HEK293 (cell line): Measurements from ENCODE around the gene ADSS1.
A peak's percentile ranks its signal among the peaks of the same experiment; 100 is the strongest.

Source experiments
- CTCF ChIA-PET: fragments of 350-600 bp; formaldehyde crosslinking; extraction: SDS; loops from one replicate; lab custom pipeline; 2021; ENCODE audit warnings: antibody characterized with exemption; lab: Yijun Ruan, JAX
- POLR2A ChIA-PET: fragments of 300-600 bp; formaldehyde crosslinking; extraction: SDS; loops from one replicate; lab custom pipeline; 2020; ENCODE audit warnings: antibody characterized with exemption, inconsistent platforms; lab: Yijun Ruan, JAX
- H3K27ac ChIP-seq: fragments of 200-500 bp; sonication (Bioruptor generic); 2 replicates; pipeline ENCODE4 v1.5.1; 2014; ENCODE audit warnings: low read depth, low read length, control low read depth, inconsistent platforms; ENCODE audit errors: extremely low read depth
- H3K36me3 ChIP-seq, 2 experiments: fragments of 200-500 bp in 1 of 2; sonication (Bioruptor generic) in 1 of 2; 1 replicate in 1 of 2; 2 replicates in 1 of 2; pipeline ENCODE4 v1.5.1; 2014 to 2017; ENCODE audit warnings: inconsistent platforms in 2 of 2, low read length in 2 of 2; ENCODE audit not compliant: control insufficient read depth in 2 of 2, insufficient read depth in 1 of 2
- H3K4me1 ChIP-seq: fragments of 200-500 bp; sonication (Bioruptor generic); 2 replicates; pipeline ENCODE4 v1.5.1; 2014; ENCODE audit warnings: mild to moderate bottlenecking, low read length, inconsistent platforms; ENCODE audit not compliant: control insufficient read depth, insufficient read depth
- H3K4me3 ChIP-seq: 2 replicates; pipeline ENCODE4 v1.5.1; 2011; ENCODE audit warnings: low read depth, mild to moderate bottlenecking, control low read depth, low read length, moderate library complexity
- H3K9me3 ChIP-seq: fragments of 200-500 bp; sonication (Bioruptor generic); 2 replicates; pipeline ENCODE4 v1.5.1; 2014; ENCODE audit warnings: low read depth, low read length, inconsistent platforms; ENCODE audit not compliant: control insufficient read depth, insufficient read depth
- KLF8 ChIP-seq: fragments of 450-650 bp; formaldehyde crosslinking; IDR thresholded peaks from 2 replicates; pipeline ENCODE4 v1.5.1; 2016; ENCODE audit warnings: missing biosample characterization, missing genetic modification characterization
- SCRT2 ChIP-seq: fragments of 450-650 bp; formaldehyde crosslinking; IDR thresholded peaks from 2 replicates; pipeline ENCODE4 v1.5.1; 2016; ENCODE audit warnings: missing biosample characterization, missing genetic modification characterization
- SETDB1 ChIP-seq: IDR thresholded peaks from one replicate; pipeline ENCODE4 v1.6.1; 2017; ENCODE audit warnings: mild to moderate bottlenecking, low read length, moderate library complexity, mixed read lengths; ENCODE audit not compliant: insufficient read length
- ZBTB1 ChIP-seq: fragments of 450-650 bp; formaldehyde crosslinking; IDR thresholded peaks from 2 replicates; pipeline ENCODE4 v1.5.1; 2016; ENCODE audit warnings: missing biosample characterization, missing genetic modification characterization
- ZFP3 ChIP-seq: fragments of 450-650 bp; formaldehyde crosslinking; IDR thresholded peaks from 2 replicates; pipeline ENCODE4 v1.5.1; 2016; ENCODE audit warnings: low read depth, missing biosample characterization, missing genetic modification characterization
- ZIC2 ChIP-seq: fragments of 450-650 bp; formaldehyde crosslinking; IDR thresholded peaks from 2 replicates; pipeline ENCODE4 v1.5.1; 2016; ENCODE audit warnings: missing biosample characterization, missing genetic modification characterization
- ZNF10 ChIP-seq: fragments of 450-650 bp; formaldehyde crosslinking; IDR thresholded peaks from 2 replicates; pipeline ENCODE4 v1.5.1; 2017; ENCODE audit warnings: missing biosample characterization, missing genetic modification characterization
- ZNF121 ChIP-seq: fragments of 450-650 bp; formaldehyde crosslinking; IDR thresholded peaks from 2 replicates; pipeline ENCODE4 v1.5.1; 2016; ENCODE audit warnings: missing biosample characterization, missing genetic modification characterization
- ZNF2 ChIP-seq: fragments of 450-650 bp; formaldehyde crosslinking; IDR thresholded peaks from 2 replicates; pipeline ENCODE4 v1.5.1; 2016; ENCODE audit warnings: missing biosample characterization, missing genetic modification characterization
- ZNF266 ChIP-seq: fragments of 450-650 bp; formaldehyde crosslinking; IDR thresholded peaks from 2 replicates; pipeline ENCODE4 v1.5.1; 2016; ENCODE audit warnings: missing biosample characterization, missing genetic modification characterization, low read depth
- ZNF302 ChIP-seq: fragments of 450-650 bp; formaldehyde crosslinking; IDR thresholded peaks from 2 replicates; pipeline ENCODE4 v1.5.1; 2016; ENCODE audit warnings: missing biosample characterization, missing genetic modification characterization, low read depth
- ZNF394 ChIP-seq: fragments of 450-650 bp; formaldehyde crosslinking; IDR thresholded peaks from 2 replicates; pipeline ENCODE4 v1.5.1; 2016; ENCODE audit warnings: missing biosample characterization, missing genetic modification characterization, mild to moderate bottlenecking, moderate library complexity, borderline replicate concordance
- ZNF514 ChIP-seq: fragments of 450-650 bp; formaldehyde crosslinking; IDR thresholded peaks from 2 replicates; pipeline ENCODE4 v1.5.1; 2016; ENCODE audit warnings: missing biosample characterization, missing genetic modification characterization
- ZNF600 ChIP-seq: fragments of 450-650 bp; formaldehyde crosslinking; IDR thresholded peaks from 2 replicates; pipeline ENCODE4 v1.5.1; 2016; ENCODE audit warnings: missing biosample characterization, missing genetic modification characterization
- ZNF624 ChIP-seq: fragments of 450-650 bp; formaldehyde crosslinking; IDR thresholded peaks from 2 replicates; pipeline ENCODE4 v1.5.1; 2017; ENCODE audit warnings: missing biosample characterization, missing genetic modification characterization
- ZNF658 ChIP-seq: fragments of 450-650 bp; formaldehyde crosslinking; IDR thresholded peaks from 2 replicates; pipeline ENCODE4; 2016; ENCODE audit warnings: missing biosample characterization, missing genetic modification characterization
- ZNF76 ChIP-seq: fragments of 450-650 bp; formaldehyde crosslinking; IDR thresholded peaks from 2 replicates; pipeline ENCODE4; 2016; ENCODE audit warnings: low read depth, missing biosample characterization, missing genetic modification characterization, borderline replicate concordance
- ZNF792 ChIP-seq: fragments of 450-650 bp; formaldehyde crosslinking; IDR thresholded peaks from 2 replicates; pipeline ENCODE4 v1.5.1; 2016; ENCODE audit warnings: missing biosample characterization, missing genetic modification characterization
- ZNF843 ChIP-seq: fragments of 450-650 bp; formaldehyde crosslinking; IDR thresholded peaks from 2 replicates; pipeline ENCODE4 v1.5.1; 2016; ENCODE audit warnings: missing biosample characterization, missing genetic modification characterization
- TF ChIP-seq, protein P1 (sequence below): fragments of 450-650 bp; formaldehyde crosslinking; IDR thresholded peaks from 2 replicates; pipeline ENCODE4 v1.5.1; 2016; ENCODE audit warnings: missing biosample characterization, missing genetic modification characterization
- TF ChIP-seq, protein P2 (sequence below): fragments of 450-650 bp; formaldehyde crosslinking; IDR thresholded peaks from 2 replicates; pipeline ENCODE4 v1.5.1; 2016; ENCODE audit warnings: missing biosample characterization, missing genetic modification characterization
- TF ChIP-seq, protein P3 (sequence below): fragments of 450-650 bp; formaldehyde crosslinking; IDR thresholded peaks from 2 replicates; pipeline ENCODE4 v1.5.1; 2016; ENCODE audit warnings: missing biosample characterization, missing genetic modification characterization
- TF ChIP-seq, protein P4 (sequence below): fragments of 450-650 bp; formaldehyde crosslinking; IDR thresholded peaks from 2 replicates; pipeline ENCODE4 v1.5.1; 2016; ENCODE audit warnings: missing biosample characterization, missing genetic modification characterization, borderline replicate concordance

The ADSS1 gene

DNA sequence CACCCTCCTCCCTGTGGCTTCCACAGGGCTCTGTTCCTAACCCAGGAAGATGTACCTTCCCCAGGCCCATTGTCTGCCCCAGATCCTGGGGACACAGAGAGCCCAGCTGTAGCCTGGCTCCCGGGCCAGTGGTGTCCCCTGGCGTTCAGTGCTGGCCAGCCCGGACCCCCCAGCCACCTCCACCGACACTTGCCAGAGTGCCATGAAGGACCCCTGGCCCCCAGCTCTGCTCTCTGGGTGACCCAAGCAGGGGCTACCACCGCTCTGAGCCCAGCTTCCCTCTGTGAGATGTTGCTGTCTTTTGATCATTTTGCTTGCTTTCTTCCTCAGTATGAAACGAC, 28.4 kb upstream of the ADSS1 start:
- Histone ChIP-seq H3K27ac (no peak overlapping the region), H3K4me3 (no peak overlapping the region), H3K36me3 (peaks cover 0 to 41% of the 10 kb centered on the region in 2 experiments; a peak in 1 of 3 replicates), H3K9me3 (no peaks in the 10 kb centered on the region)
- CTCF ChIA-PET = interaction anchor here (1.0 kb wide), 1 partner anchor 13 kb away, joined by 3 read pairs; no protein-coding TSS in a partner anchor
- TF ChIP-seq ZNF121 (tag by site-specific recombination) = no peak
- TF ChIP-seq ZIC2 (tag by site-specific recombination) = no peak
- no peak for TF ChIP-seq ZNF302 (tag by site-specific recombination)
- TF ChIP-seq, protein P1, sequence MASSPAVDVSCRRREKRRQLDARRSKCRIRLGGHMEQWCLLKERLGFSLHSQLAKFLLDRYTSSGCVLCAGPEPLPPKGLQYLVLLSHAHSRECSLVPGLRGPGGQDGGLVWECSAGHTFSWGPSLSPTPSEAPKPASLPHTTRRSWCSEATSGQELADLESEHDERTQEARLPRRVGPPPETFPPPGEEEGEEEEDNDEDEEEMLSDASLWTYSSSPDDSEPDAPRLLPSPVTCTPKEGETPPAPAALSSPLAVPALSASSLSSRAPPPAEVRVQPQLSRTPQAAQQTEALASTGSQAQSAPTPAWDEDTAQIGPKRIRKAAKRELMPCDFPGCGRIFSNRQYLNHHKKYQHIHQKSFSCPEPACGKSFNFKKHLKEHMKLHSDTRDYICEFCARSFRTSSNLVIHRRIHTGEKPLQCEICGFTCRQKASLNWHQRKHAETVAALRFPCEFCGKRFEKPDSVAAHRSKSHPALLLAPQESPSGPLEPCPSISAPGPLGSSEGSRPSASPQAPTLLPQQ = no peak
- no peak for TF ChIP-seq ZNF76 (tag by site-specific recombination)
- no peak for TF ChIP-seq SCRT2
- TF ChIP-seq ZNF658 = no peak
- TF ChIP-seq, all 188 proteins: peak for 0
- POLR2A ChIA-PET = no interaction called here
- no peaks in the 10 kb centered on the region for H3K4me1 ChIP-seq

DNA sequence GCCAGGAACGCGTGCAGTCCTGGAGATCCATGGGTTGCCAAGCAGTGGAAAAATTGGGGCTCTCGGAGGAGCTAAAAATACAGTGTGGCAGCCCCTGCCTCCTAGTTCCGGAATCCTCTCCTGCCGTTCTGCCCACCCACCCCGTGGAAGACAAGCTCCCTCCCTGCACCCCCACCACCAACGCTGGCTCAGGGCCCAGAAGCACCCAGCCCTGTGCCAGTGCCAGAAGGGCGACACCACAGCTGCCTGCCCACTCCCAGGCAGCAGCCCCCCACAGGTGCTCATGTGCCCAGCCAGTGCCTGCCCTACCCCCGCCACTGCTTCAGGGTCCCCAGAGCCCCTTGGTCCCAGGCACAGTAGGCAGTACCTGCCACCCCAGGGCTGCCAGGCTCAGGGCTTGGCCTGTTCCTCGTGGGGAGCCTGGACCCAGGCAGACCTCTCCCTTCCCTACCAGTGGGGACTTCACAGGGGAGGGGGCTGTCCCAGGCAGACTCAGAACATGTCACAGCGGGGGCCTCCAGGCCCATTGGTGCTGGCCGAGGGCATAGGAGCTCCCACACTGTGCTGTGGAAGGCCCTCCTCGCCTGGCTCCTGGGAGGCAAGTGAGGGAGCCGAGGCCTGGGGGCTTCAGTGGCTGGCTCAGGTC, 27.2 kb upstream of the ADSS1 start:
- H3K9me3 ChIP-seq = no peaks in the 10 kb centered on the region
- ChIA-PET POLR2A (no interaction called here), CTCF (no interaction called here)
- no peaks in the 10 kb centered on the region for H3K4me1 ChIP-seq
- no peak overlapping the region for H3K4me3 ChIP-seq
- peaks cover 0 to 43% of the 10 kb centered on the region in 2 experiments; a peak in 1 of 3 replicates for H3K36me3 ChIP-seq
- H3K27ac ChIP-seq = 0 out of 2 replicates have a peak overlapping the region, but pooled peaks have one; percentile 9
- TF ChIP-seq ZNF600 (0 out of 2 replicates have a peak, but pooled peaks have one; percentile 8), ZNF266 (tag by site-specific recombination) (no peak), ZBTB1 (tag by site-specific recombination) (no peak), ZIC2 (tag by site-specific recombination) (peak; percentile 91)
- TF ChIP-seq, protein P2, sequence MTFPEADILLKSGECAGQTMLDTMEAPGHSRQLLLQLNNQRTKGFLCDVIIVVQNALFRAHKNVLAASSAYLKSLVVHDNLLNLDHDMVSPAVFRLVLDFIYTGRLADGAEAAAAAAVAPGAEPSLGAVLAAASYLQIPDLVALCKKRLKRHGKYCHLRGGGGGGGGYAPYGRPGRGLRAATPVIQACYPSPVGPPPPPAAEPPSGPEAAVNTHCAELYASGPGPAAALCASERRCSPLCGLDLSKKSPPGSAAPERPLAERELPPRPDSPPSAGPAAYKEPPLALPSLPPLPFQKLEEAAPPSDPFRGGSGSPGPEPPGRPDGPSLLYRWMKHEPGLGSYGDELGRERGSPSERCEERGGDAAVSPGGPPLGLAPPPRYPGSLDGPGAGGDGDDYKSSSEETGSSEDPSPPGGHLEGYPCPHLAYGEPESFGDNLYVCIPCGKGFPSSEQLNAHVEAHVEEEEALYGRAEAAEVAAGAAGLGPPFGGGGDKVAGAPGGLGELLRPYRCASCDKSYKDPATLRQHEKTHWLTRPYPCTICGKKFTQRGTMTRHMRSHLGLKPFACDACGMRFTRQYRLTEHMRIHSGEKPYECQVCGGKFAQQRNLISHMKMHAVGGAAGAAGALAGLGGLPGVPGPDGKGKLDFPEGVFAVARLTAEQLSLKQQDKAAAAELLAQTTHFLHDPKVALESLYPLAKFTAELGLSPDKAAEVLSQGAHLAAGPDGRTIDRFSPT (tag by site-specific recombination) = 0 out of 2 replicates have a peak, but pooled peaks have one; percentile 26

DNA sequence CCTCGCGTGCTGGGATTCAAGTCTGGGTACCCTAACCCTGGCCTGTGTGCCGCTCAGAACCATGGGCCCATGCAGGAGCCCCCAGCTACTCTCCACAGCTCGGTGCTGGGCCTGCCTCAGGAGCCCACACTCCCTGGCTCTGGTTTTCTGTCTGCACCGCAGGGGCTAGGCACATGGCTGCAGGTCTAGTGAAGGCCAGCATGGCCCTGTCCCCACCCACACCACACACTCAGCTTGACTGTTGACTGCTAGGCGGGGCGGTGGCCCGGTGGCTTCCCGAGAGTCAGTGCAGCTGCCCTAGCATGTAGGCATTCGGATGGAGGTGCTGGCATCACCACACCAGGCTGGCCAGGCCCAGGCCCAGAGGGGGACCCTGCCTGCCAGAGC, 26.7 kb upstream of the ADSS1 start:
- Histone ChIP-seq H3K9me3 (no peaks in the 10 kb centered on the region), H3K27ac (0 out of 2 replicates have a peak overlapping the region, but pooled peaks have one; percentile 9), H3K4me1 (no peaks in the 10 kb centered on the region), H3K4me3 (no peak overlapping the region), H3K36me3 (peaks cover 0 to 43% of the 10 kb centered on the region in 2 experiments; a peak in 1 of 3 replicates)
- CTCF ChIA-PET = no interaction called here
- POLR2A ChIA-PET = no interaction called here
- TF ChIP-seq ZNF792 (tag by site-specific recombination) = no peak
- TF ChIP-seq SETDB1 = no peak
- no peak for TF ChIP-seq ZNF843 (tag by site-specific recombination)
- TF ChIP-seq ZNF10 = no peak
- no peak for TF ChIP-seq ZNF514 (tag by site-specific recombination)
- no peak for TF ChIP-seq ZFP3 (tag by site-specific recombination)
- TF ChIP-seq ZNF624 (tag by site-specific recombination) = no peak
- TF ChIP-seq KLF8 (tag by site-specific recombination) = no peak
- TF ChIP-seq, protein P3, sequence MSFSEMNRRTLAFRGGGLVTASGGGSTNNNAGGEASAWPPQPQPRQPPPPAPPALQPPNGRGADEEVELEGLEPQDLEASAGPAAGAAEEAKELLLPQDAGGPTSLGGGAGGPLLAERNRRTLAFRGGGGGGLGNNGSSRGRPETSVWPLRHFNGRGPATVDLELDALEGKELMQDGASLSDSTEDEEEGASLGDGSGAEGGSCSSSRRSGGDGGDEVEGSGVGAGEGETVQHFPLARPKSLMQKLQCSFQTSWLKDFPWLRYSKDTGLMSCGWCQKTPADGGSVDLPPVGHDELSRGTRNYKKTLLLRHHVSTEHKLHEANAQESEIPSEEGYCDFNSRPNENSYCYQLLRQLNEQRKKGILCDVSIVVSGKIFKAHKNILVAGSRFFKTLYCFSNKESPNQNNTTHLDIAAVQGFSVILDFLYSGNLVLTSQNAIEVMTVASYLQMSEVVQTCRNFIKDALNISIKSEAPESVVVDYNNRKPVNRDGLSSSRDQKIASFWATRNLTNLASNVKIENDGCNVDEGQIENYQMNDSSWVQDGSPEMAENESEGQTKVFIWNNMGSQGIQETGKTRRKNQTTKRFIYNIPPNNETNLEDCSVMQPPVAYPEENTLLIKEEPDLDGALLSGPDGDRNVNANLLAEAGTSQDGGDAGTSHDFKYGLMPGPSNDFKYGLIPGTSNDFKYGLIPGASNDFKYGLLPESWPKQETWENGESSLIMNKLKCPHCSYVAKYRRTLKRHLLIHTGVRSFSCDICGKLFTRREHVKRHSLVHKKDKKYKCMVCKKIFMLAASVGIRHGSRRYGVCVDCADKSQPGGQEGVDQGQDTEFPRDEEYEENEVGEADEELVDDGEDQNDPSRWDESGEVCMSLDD (tag by site-specific recombination) = no peak
- no peak for TF ChIP-seq ZNF394 (tag by site-specific recombination)
- TF ChIP-seq ZNF2 (tag by site-specific recombination) = no peak
- TF ChIP-seq, protein P4, sequence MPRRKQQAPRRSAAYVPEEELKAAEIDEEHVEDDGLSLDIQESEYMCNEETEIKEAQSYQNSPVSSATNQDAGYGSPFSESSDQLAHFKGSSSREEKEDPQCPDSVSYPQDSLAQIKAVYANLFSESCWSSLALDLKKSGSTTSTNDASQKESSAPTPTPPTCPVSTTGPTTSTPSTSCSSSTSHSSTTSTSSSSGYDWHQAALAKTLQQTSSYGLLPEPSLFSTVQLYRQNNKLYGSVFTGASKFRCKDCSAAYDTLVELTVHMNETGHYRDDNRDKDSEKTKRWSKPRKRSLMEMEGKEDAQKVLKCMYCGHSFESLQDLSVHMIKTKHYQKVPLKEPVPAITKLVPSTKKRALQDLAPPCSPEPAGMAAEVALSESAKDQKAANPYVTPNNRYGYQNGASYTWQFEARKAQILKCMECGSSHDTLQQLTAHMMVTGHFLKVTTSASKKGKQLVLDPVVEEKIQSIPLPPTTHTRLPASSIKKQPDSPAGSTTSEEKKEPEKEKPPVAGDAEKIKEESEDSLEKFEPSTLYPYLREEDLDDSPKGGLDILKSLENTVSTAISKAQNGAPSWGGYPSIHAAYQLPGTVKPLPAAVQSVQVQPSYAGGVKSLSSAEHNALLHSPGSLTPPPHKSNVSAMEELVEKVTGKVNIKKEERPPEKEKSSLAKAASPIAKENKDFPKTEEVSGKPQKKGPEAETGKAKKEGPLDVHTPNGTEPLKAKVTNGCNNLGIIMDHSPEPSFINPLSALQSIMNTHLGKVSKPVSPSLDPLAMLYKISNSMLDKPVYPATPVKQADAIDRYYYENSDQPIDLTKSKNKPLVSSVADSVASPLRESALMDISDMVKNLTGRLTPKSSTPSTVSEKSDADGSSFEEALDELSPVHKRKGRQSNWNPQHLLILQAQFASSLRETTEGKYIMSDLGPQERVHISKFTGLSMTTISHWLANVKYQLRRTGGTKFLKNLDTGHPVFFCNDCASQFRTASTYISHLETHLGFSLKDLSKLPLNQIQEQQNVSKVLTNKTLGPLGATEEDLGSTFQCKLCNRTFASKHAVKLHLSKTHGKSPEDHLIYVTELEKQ (tag by site-specific recombination) = no peak
